ENCODE results near the gene PRMT1.

PRMT1 gene

DNA sequence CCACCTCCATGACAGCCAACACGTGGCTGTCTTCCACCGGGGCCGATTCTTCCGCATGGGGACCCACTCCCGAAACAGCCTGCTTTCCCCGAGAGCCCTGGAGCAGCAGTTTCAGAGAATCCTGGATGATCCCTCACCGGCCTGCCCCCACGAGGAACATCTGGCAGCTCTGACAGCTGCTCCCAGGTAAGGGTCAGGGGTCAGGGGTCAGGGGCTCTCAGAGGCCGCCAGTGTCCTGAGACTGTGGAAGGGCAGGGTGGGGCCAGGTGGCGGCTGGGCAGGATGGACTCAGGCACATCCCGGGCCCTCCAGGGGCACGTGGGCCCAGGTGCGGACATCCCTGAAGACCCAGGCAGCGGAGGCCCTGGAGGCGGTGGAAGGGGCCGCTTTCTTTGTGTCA lies 28.8 kb downstream of the PRMT1 start:
- Histone ChIP-seq H3K36me3 (replicated peaks in 1 of 2; ENCODE audit: control insufficient read depth in 2 of 2, insufficient read depth in 2 of 2, low read length in 2 of 2) (peaks cover 49 to 57% of the 10 kb centered on the region in 2 donors), H3K9me3 (replicated peaks in 1 of 2; ENCODE audit: control insufficient read depth in 2 of 2, insufficient read depth in 1 of 2, low read depth in 1 of 2, low read length in 2 of 2) (peaks cover 0 to 3% of the 10 kb centered on the region in 2 donors), H3K9ac (ENCODE audit: low read depth, low read length, poor library complexity) (no peak overlapping the region), H2AFZ (ENCODE audit: low read length) (no peak overlapping the region), H3K79me1 (ENCODE audit: low read depth, low read length) (peaks cover 3% of the 10 kb centered on the region), H2BK15ac (ENCODE audit: low read length) (no peak overlapping the region), H2BK120ac (ENCODE audit: low read depth, low read length) (no peak overlapping the region), H2BK12ac (ENCODE audit: low read length) (no peak overlapping the region), H3K27ac (replicated peaks; ENCODE audit: low read length) (no peak overlapping the region), H3K27me3 (ENCODE audit: control insufficient read depth in 3 of 3, insufficient read depth in 3 of 3, low read depth in 1 of 3, low read length in 3 of 3) (no peaks in the 10 kb centered on the region), H3K4me2 (ENCODE audit: insufficient read depth, low read length, poor library complexity, severe bottlenecking) (no peak overlapping the region), H2BK5ac (ENCODE audit: low read length) (no peak overlapping the region), H4K8ac (ENCODE audit: low read depth, low read length) (no peak overlapping the region), H3K4ac (ENCODE audit: low read length) (no peak overlapping the region), H3K14ac (ENCODE audit: low read length) (no peak overlapping the region), H4K91ac (ENCODE audit: low read depth, low read length, poor library complexity) (no peak overlapping the region), H3K4me1 (ENCODE audit: control insufficient read depth in 2 of 2, insufficient read depth in 1 of 2, low read depth in 1 of 2, low read length in 2 of 2) (no peaks in the 10 kb centered on the region), H3K4me3 (ENCODE audit: low read length in 2 of 2) (no peak overlapping the region), H3K23ac (ENCODE audit: low read depth, low read length, poor library complexity) (no peak overlapping the region), H2AK5ac (ENCODE audit: low read depth, low read length) (no peak overlapping the region), H3K18ac (ENCODE audit: low read length) (no peak overlapping the region)
- WGBS, 2 donors (ENCODE audit: extremely low coverage in 2 of 2, insufficient read length in 2 of 2, insufficient replicate concordance in 1 of 2) = no CpG with 5 or more reads among the region's 16 CpGs
- DNase-seq (ENCODE audit: low spot score) = no peak

- H3K23ac ChIP-seq (ENCODE audit: low read depth, low read length, poor library complexity) = no peak overlapping the region
- DNase-seq (ENCODE audit: low spot score) = no peak
- H3K4me3 ChIP-seq (ENCODE audit: low read length in 2 of 2) = no peak overlapping the region
- no peak overlapping the region for H2BK5ac ChIP-seq (ENCODE audit: low read length)
- H4K91ac ChIP-seq (ENCODE audit: low read depth, low read length, poor library complexity) = no peak overlapping the region
- no peak overlapping the region for H3K4me2 ChIP-seq (ENCODE audit: insufficient read depth, low read length, poor library complexity, severe bottlenecking)
- H3K4me1 ChIP-seq (ENCODE audit: control insufficient read depth in 2 of 2, insufficient read depth in 1 of 2, low read depth in 1 of 2, low read length in 2 of 2) = no peaks in the 10 kb centered on the region
- peaks cover 4% of the 10 kb centered on the region for H3K79me1 ChIP-seq (ENCODE audit: low read depth, low read length)
- H3K9me3 ChIP-seq (replicated peaks in 1 of 2; ENCODE audit: control insufficient read depth in 2 of 2, insufficient read depth in 1 of 2, low read depth in 1 of 2, low read length in 2 of 2) = peaks cover 0 to 10% of the 10 kb centered on the region in 2 donors
- peaks cover 46 to 56% of the 10 kb centered on the region in 2 donors for H3K36me3 ChIP-seq (replicated peaks in 1 of 2; ENCODE audit: control insufficient read depth in 2 of 2, insufficient read depth in 2 of 2, low read length in 2 of 2)
- no CpG with 5 or more reads among the region's 20 CpGs for WGBS, 2 donors (ENCODE audit: extremely low coverage in 2 of 2, insufficient read length in 2 of 2, insufficient replicate concordance in 1 of 2)
- no peak overlapping the region for H3K9ac ChIP-seq (ENCODE audit: low read depth, low read length, poor library complexity)
- no peak overlapping the region for H2BK12ac ChIP-seq (ENCODE audit: low read length)
- H2AK5ac ChIP-seq (ENCODE audit: low read depth, low read length) = no peak overlapping the region
- H4K8ac ChIP-seq (ENCODE audit: low read depth, low read length) = no peak overlapping the region
- H3K14ac ChIP-seq (ENCODE audit: low read length) = no peak overlapping the region
- no peak overlapping the region for H2AFZ ChIP-seq (ENCODE audit: low read length)
- H2BK15ac ChIP-seq (ENCODE audit: low read length) = no peak overlapping the region
- no peak overlapping the region for H3K4ac ChIP-seq (ENCODE audit: low read length)
- no peak overlapping the region for H3K18ac ChIP-seq (ENCODE audit: low read length)
- no peak overlapping the region for H2BK120ac ChIP-seq (ENCODE audit: low read depth, low read length)
- peaks cover 0 to 3% (median 0%) of the 10 kb centered on the region in 3 experiments for H3K27me3 ChIP-seq (ENCODE audit: control insufficient read depth in 3 of 3, insufficient read depth in 3 of 3, low read depth in 1 of 3, low read length in 3 of 3)
- H3K27ac ChIP-seq (replicated peaks; ENCODE audit: low read length) = no peak overlapping the region
These were observed 33.4 kb downstream of the PRMT1 start for GRCh38 chr19:49710372-49710951.

DNA sequence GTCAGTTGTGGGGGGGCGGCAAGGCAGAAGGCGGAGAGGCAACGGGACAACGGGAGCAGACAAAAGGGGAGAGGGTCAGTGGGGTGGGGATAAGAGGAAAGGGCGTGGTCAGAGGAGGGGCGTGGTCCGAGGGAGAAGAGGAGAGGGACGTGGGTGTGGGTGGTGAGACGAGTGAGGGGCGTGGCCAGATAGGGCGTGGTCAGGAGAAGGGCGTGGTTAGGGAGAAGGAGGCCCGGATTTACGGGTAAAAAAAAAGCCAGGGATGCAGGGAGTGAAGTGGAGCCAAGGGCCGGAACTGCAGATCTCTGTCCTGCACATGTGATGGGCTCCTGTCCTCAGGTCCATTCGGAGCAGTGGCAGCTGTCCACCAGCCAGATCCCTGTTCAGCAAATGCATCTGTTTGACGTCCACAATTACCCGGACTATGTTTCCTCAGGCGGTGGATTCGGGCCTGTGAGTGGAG lies 35.4 kb downstream of the PRMT1 start:
- no peak for DNase-seq (ENCODE audit: low spot score)
- H3K4me3 ChIP-seq (ENCODE audit: low read length in 2 of 2) = no peak overlapping the region
- H3K36me3 ChIP-seq (replicated peaks in 1 of 2; ENCODE audit: control insufficient read depth in 2 of 2, insufficient read depth in 2 of 2, low read length in 2 of 2) = peaks cover 32 to 38% of the 10 kb centered on the region in 2 donors
- H3K4me1 ChIP-seq (ENCODE audit: control insufficient read depth in 2 of 2, insufficient read depth in 1 of 2, low read depth in 1 of 2, low read length in 2 of 2) = no peaks in the 10 kb centered on the region
- H2AK5ac ChIP-seq (ENCODE audit: low read depth, low read length) = no peak overlapping the region
- H4K91ac ChIP-seq (ENCODE audit: low read depth, low read length, poor library complexity) = no peak overlapping the region
- no peak overlapping the region for H3K4me2 ChIP-seq (ENCODE audit: insufficient read depth, low read length, poor library complexity, severe bottlenecking)
- H3K27me3 ChIP-seq (ENCODE audit: control insufficient read depth in 3 of 3, insufficient read depth in 3 of 3, low read depth in 1 of 3, low read length in 3 of 3) = peaks cover 0 to 3% (median 0%) of the 10 kb centered on the region in 3 experiments
- H2AFZ ChIP-seq (ENCODE audit: low read length) = no peak overlapping the region
- no peak overlapping the region for H2BK5ac ChIP-seq (ENCODE audit: low read length)
- no peak overlapping the region for H4K8ac ChIP-seq (ENCODE audit: low read depth, low read length)
- peaks cover 0 to 10% of the 10 kb centered on the region in 2 donors for H3K9me3 ChIP-seq (replicated peaks in 1 of 2; ENCODE audit: control insufficient read depth in 2 of 2, insufficient read depth in 1 of 2, low read depth in 1 of 2, low read length in 2 of 2)
- no peak overlapping the region for H3K9ac ChIP-seq (ENCODE audit: low read depth, low read length, poor library complexity)
- H3K23ac ChIP-seq (ENCODE audit: low read depth, low read length, poor library complexity) = peak overlapping the region; percentile 45
- WGBS, 2 donors (ENCODE audit: extremely low coverage in 2 of 2, insufficient read length in 2 of 2, insufficient replicate concordance in 1 of 2) = 100% methylated on average over 3 of the region's 20 CpGs; no CpG with 5 or more reads in 1 of the 2 donors
- H2BK120ac ChIP-seq (ENCODE audit: low read depth, low read length) = no peak overlapping the region
- no peak overlapping the region for H3K4ac ChIP-seq (ENCODE audit: low read length)
- no peak overlapping the region for H3K14ac ChIP-seq (ENCODE audit: low read length)
- H2BK15ac ChIP-seq (ENCODE audit: low read length) = no peak overlapping the region
- H3K18ac ChIP-seq (ENCODE audit: low read length) = no peak overlapping the region
- no peak overlapping the region for H3K27ac ChIP-seq (replicated peaks; ENCODE audit: low read length)
- H3K79me1 ChIP-seq (ENCODE audit: low read depth, low read length) = peaks cover 4% of the 10 kb centered on the region
- H2BK12ac ChIP-seq (ENCODE audit: low read length) = no peak overlapping the region

DNA sequence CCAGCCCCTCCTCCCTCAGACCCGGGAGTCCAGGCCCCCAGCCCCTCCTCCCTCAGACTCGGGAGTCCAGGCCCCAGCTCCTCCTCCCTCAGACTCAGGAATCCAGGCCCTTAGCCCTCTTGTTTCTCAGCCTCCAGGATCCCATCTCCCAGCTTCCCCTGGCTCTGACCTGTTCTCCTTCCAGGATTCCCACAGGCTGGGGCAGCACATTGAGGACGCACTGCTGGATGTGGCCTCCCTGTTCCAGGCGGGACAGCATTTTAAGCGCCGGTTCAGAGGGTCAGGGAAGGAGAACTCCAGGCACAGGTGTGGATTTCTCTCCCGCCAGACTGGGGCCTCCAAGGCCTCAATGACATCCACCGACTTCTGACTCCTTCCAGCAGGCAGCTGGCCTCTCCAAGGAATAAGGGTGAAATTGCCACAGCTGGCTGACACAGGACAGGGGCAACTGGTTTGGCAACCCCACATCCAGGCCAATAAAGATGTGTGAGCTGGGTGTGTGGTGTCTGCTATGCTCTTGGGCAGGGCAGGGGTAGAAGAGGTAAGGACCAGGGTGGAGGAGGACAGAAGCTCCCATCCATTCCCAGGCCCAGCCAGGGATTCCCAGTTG lies 36.3 kb downstream of the PRMT1 start:
- Histone ChIP-seq H2BK5ac (ENCODE audit: low read length) (no peak overlapping the region), H3K36me3 (replicated peaks in 1 of 2; ENCODE audit: control insufficient read depth in 2 of 2, insufficient read depth in 2 of 2, low read length in 2 of 2) (peaks cover 31 to 33% of the 10 kb centered on the region in 2 donors), H3K23ac (ENCODE audit: low read depth, low read length, poor library complexity) (no peak overlapping the region), H3K4me2 (ENCODE audit: insufficient read depth, low read length, poor library complexity, severe bottlenecking) (no peak overlapping the region), H3K18ac (ENCODE audit: low read length) (peak overlapping the region; percentile 17), H3K14ac (ENCODE audit: low read length) (no peak overlapping the region), H2BK12ac (ENCODE audit: low read length) (no peak overlapping the region), H2BK120ac (ENCODE audit: low read depth, low read length) (no peak overlapping the region), H4K8ac (ENCODE audit: low read depth, low read length) (no peak overlapping the region), H3K4me1 (ENCODE audit: control insufficient read depth in 2 of 2, insufficient read depth in 1 of 2, low read depth in 1 of 2, low read length in 2 of 2) (no peaks in the 10 kb centered on the region), H3K9me3 (replicated peaks in 1 of 2; ENCODE audit: control insufficient read depth in 2 of 2, insufficient read depth in 1 of 2, low read depth in 1 of 2, low read length in 2 of 2) (peaks cover 0 to 10% of the 10 kb centered on the region in 2 donors), H3K4ac (ENCODE audit: low read length) (no peak overlapping the region), H2AFZ (ENCODE audit: low read length) (no peak overlapping the region), H3K79me1 (ENCODE audit: low read depth, low read length) (peaks cover 4% of the 10 kb centered on the region), H3K27me3 (ENCODE audit: control insufficient read depth in 3 of 3, insufficient read depth in 3 of 3, low read depth in 1 of 3, low read length in 3 of 3) (peaks cover 0 to 3% (median 0%) of the 10 kb centered on the region in 3 experiments), H2BK15ac (ENCODE audit: low read length) (no peak overlapping the region), H2AK5ac (ENCODE audit: low read depth, low read length) (no peak overlapping the region), H4K91ac (ENCODE audit: low read depth, low read length, poor library complexity) (no peak overlapping the region), H3K27ac (replicated peaks; ENCODE audit: low read length) (no peak overlapping the region), H3K4me3 (ENCODE audit: low read length in 2 of 2) (no peak overlapping the region), H3K9ac (ENCODE audit: low read depth, low read length, poor library complexity) (no peak overlapping the region)
- no CpG with 5 or more reads among the region's 8 CpGs for WGBS, 2 donors (ENCODE audit: extremely low coverage in 2 of 2, insufficient read length in 2 of 2, insufficient replicate concordance in 1 of 2)
- no peak for DNase-seq (ENCODE audit: low spot score)

Data from neuronal stem cell (in vitro differentiated cells).